Tibial nerve (tissue), 4 donors: ENCODE results near the gene FAM181B.
"Not testable (repeated sequence)": the region's sequence is repeated elsewhere in the genome, so short reads cannot be mapped to it uniquely, and the experiment has no call there.

Experiments
- CTCF ChIP-seq, 5 experiments: fragments of 200-600 bp in 3 of 5; fragments of 450-650 bp in 2 of 5; sonication (generic) in 3 of 5; IDR thresholded peaks; one replicate each; pipeline ENCODE4 v1.5.1; 2016 to 2019; ENCODE audit warnings: antibody characterized with exemption in 5 of 5, mild to moderate bottlenecking in 3 of 5, moderate library complexity in 2 of 5
- EP300 ChIP-seq, 2 donors: sonication (generic); formaldehyde crosslinking; IDR thresholded peaks; one replicate each; pipeline ENCODE4 v1.6.1; 2017; ENCODE audit warnings: antibody characterized with exemption in 2 of 2, mild to moderate bottlenecking in 1 of 2
- POLR2A ChIP-seq, 2 donors: fragments of 450-650 bp; IDR thresholded peaks; one replicate each; pipeline ENCODE4 v1.6.1; 2017; ENCODE audit warnings: antibody characterized with exemption in 2 of 2, mild to moderate bottlenecking in 2 of 2, moderate library complexity in 2 of 2

- not testable (repeated sequence) for TF ChIP-seq CTCF, POLR2A, EP300 (IDR thresholded peaks at IDR 0.05)
Observed at GRCh38 chr11:82689347-82689746, 44.3 kb downstream of the FAM181B start.
